Body of pancreas (tissue), 4 donors: ENCODE measurements around the gene MYO6. TPM values are rescaled to one million over a fixed set of nuclear protein-coding genes. Genes with fewer than 3 reads are reported as not detected.

Experiments used
- ATAC-seq: fragments of 150-250 bp; one replicate; pipeline ENCODE4 v1.9.1; 2016
- DNase-seq, 4 donors: peaks; one replicate each; pipeline ENCODE4 v3.0.0-alpha.2; 2019
- H3K27ac ChIP-seq, 4 donors: fragments of 200-600 bp; sonication (generic); 1 replicate in 3 of 4; 2 replicates in 1 of 4; pipeline versions ENCODE4 v1.5.1 to v1.6.1; 2016 to 2019; ENCODE audit warnings: mild to moderate bottlenecking in 1 of 4, mixed read lengths in 1 of 4, moderate library complexity in 1 of 4
- H3K27me3 ChIP-seq, 2 donors: fragments of 200-600 bp; sonication (generic); one replicate each; pipeline ENCODE4 v1.6.0; 2016; ENCODE audit warnings: mild to moderate bottlenecking in 1 of 2
- H3K36me3 ChIP-seq, 2 donors: fragments of 200-600 bp; sonication (generic); replicated peaks in 1 of 2; 2 replicates each; pipeline ENCODE4 v1.5.1; 2016; ENCODE audit warnings: low read depth in 2 of 2; ENCODE audit not compliant: insufficient read depth in 1 of 2
- H3K4me1 ChIP-seq: fragments of 200-600 bp; sonication (generic); one replicate; pipeline ENCODE4 v1.6.0; 2016
- H3K4me3 ChIP-seq, 2 donors: fragments of 200-600 bp; sonication (generic); 1 replicate in 1 of 2; 2 replicates in 1 of 2; pipeline ENCODE4 v1.5.1; 2016 to 2019
- H3K9me3 ChIP-seq, 3 donors: fragments of 200-600 bp; sonication (generic); 1 replicate in 2 of 3; 2 replicates in 1 of 3; pipeline ENCODE4 v1.5.1; 2016
- POLR2A ChIP-seq, 3 donors: fragments of 450-650 bp; IDR thresholded peaks; one replicate each; pipeline ENCODE4 v1.6.1; 2016; ENCODE audit warnings: antibody characterized with exemption in 3 of 3, mild to moderate bottlenecking in 2 of 3
- intact Hi-C: fragments of 100-400 bp; cut with DNase I; formaldehyde crosslinking; loops from one replicate; pipeline ENCODE4 v1.15.1; 2023
- small RNA-seq: library from RNA; depleted of rRNA; stranded (forward); fragments of <200 nt; gene quantifications from one replicate; pipeline ENCODE3, GENCODE V24; 2016
- total RNA-seq, 2 donors: library from RNA; depleted of rRNA; stranded (reverse); fragments of >200 nt; gene quantifications; one replicate each; pipeline ENCODE4 v1.1.0, GENCODE V29; 2016
- TF ChIP-seq, protein P1 (sequence below), 7 experiments: fragments of 450-650 bp in 4 of 7; fragments of 200-600 bp in 3 of 7; sonication (generic) in 3 of 7; IDR thresholded peaks; one replicate each; pipeline ENCODE4 v1.5.1; 2016 to 2019; ENCODE audit warnings: antibody characterized with exemption in 7 of 7

The MYO6 gene
- total RNA-seq, 2 donors from 2014 or later = 21.0 to 29.7 TPM

DNA sequence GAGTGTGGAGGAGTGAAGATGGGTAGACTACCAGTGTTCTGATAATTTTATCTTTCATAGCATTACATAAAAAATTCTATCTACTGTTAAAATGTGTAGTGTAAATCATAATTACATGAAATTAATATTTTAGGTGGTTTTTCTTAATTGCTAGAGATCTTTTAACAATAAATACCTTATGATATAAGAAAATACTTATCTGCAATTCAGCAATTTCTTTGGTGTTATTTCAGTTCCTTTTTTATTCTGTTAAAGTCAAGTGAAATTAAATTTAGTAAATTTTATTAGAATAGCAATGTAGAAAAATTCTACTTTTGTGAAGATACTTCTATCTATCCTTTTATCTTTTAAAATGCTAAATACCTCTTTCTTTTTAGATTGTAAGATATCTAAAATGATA, 219.1 kb downstream of the MYO6 start:
- ATAC-seq (no peak), DNase-seq (no peak)
- Histone ChIP-seq H3K27me3 (no peaks in the 10 kb centered on the region), H3K4me1 (no peaks in the 10 kb centered on the region), H3K36me3 (no peaks in the 10 kb centered on the region), H3K27ac (no peak overlapping the region), H3K9me3 (no peaks in the 10 kb centered on the region), H3K4me3 (no peak overlapping the region)
- no peak for TF ChIP-seq POLR2A (IDR thresholded peaks at IDR 0.05)
- TF ChIP-seq, protein P1, sequence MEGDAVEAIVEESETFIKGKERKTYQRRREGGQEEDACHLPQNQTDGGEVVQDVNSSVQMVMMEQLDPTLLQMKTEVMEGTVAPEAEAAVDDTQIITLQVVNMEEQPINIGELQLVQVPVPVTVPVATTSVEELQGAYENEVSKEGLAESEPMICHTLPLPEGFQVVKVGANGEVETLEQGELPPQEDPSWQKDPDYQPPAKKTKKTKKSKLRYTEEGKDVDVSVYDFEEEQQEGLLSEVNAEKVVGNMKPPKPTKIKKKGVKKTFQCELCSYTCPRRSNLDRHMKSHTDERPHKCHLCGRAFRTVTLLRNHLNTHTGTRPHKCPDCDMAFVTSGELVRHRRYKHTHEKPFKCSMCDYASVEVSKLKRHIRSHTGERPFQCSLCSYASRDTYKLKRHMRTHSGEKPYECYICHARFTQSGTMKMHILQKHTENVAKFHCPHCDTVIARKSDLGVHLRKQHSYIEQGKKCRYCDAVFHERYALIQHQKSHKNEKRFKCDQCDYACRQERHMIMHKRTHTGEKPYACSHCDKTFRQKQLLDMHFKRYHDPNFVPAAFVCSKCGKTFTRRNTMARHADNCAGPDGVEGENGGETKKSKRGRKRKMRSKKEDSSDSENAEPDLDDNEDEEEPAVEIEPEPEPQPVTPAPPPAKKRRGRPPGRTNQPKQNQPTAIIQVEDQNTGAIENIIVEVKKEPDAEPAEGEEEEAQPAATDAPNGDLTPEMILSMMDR (IDR thresholded peaks at IDR 0.05) = no peak
- intact Hi-C loops = no loop called here

Small RNAs within 50 kb of the gene (small RNA-seq; reads per million reads assigned to genes)
- gene RF00019 = not detected
- gene RNA5SP209 = not detected
- not detected for gene RNU6-155P

Other genes starting within 250 kb of the MYO6 start
- gene SENP6, start 147.4 kb upstream of the MYO6 start, total RNA-seq = 10 to 100 TPM; 68.6 to 75.2 TPM